ENCODE data around the gene SEMA4D.
A peak's percentile ranks its signal among the peaks of the same experiment; 100 is the strongest.

SEMA4D gene

DNA sequence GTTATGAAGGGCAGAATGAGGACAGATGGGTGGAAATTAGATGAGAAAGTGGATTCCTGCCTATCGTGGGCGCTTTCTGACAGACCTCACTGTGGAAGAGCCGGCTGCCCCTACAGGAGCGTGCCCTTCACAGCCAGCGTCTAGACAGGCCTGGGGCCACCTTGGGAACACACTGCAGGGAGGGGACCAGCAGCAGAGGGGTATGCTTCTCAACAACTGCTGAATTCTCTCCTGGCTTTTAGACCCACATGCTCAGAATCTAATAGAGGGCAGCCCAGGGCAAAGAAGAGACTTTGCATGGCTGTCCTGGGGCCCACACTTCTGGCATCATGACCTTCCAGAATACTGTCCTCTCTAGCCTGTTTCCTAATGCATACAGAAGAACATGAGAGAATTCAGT lies 2.1 kb upstream of the SEMA4D start:
- DNase-seq: no peak

DNA sequence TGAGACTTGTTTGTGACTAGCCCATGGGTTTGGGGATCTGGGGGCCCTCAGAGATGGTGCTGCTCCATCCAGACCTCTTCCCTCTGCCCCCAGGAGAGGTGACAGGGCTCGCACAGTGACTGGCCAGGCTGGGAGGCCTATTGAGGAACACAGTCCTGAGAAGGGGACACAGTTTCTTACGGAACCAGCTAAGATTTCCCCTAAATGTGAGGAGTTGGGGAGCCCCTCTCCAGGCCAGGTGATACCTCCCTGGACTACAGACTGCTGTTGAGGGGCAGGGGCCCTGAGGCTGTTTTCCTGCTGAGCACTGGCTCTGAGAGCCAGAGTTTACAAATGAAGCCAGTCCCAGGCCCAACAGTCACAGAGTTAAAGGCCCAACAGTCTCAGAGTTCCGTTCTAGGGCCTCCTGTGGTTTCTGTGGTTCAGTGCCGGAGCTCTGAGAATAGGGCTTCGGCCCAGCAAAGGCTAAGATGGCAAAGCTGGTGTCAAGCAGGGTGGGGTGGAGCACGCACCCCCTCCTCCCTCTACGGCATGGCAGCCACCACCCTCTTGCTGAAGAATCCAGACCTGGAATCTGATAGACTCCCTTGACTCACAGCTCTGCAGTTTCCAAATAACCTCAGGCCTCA lies 1.1 kb upstream of the SEMA4D start:
- no peak for DNase-seq

DNA sequence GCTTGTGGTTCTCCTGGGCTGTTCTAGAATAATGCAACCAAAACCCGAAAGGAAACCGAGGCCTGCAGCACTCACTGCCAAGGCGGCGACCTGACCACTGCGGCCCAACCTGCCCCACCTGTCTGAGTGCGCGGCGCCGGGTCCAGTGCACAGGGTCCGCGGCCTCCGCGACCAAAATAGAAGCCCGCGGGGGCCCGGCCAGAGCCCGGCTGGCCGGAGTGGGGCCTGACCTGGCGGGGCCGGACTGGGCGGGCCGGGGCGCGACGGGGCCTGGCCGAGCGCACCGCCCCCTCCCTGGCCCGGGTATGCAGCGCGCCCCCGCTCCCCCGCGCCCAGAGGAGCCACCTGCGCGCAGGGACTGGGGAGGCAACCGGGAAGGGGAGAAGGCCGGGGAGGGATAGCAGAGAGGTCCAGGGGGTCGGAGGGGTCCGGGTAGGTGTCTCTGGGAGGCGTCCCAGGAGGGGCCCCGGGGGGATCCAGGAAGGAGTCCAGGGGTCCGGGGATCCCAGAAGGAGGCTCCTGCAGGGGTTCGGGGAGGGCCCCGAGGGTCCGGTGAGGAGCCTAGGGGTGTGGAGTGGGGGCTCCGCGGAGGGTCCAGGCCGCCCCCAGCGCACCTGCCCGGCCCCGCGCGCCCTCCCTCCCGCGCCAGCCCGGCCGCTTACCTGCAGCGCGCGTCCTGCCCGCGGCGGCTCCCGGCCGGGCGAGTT lies 503 bp downstream of the SEMA4D start:
- DNase-seq: peak; percentile 26

DNA sequence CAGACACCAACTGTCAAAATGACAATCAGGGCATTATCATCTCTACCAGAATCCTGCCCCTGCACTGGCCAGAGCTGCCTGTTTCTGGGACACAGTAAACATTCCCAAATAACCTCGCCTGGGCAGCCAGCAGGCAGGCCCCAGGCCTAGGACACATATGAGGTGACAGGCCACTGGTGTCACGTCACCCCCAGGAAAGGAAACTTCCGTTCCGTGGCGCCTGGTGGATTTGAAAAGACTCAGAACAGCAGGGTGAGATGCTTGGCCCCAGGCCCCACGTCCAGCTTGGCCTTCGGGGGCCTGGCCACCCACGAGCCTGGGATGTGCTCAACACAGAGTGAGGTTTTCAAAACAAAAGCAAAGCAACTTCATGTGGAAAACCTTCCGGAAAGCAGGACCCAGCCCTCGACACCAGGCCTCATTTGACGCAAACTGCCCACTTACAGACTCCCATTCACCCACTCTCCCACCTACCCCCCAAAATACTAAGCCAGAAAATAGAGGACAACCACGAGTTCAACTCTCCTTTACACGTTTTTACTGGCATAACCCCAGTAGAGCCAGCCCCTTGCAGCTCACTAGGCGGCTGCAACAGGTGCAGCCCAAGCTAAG lies 1.2 kb downstream of the SEMA4D start:
- no peak for DNase-seq

DNA sequence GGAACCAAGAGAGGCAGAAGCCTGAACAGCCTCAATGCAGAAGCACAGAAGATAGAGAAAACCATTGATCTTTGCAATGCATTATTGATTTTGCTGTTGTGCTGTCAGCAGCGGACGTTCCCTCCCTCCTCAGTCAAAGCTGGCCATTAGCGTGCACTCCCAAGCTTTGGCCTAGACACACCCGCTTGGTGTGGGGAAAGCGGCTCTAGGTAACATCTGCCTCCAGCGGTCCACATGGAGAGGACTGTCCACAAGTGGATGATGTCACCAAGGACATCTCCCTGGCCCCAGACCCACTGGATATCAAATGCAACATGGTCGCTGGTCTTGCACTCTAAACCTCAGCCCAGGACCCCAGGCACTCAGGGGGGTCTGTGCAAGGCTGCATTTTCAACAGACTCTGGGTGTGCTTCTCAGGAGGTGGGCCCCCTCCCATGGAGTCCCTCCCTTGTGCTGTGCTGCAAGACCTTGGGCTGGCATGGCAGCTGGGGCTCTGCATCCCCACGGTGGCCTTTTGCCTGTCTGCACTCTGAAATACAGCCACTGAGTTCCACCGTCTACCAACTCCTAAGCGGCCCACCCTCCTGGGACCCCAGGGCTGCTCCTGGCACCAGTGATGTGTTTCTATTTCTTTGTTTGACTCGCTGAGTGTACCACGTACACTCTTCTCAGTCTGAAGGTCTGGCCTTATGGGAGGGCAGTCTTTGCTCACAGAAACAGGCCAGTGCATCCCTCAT lies 1.9 kb downstream of the SEMA4D start:
- no peak for DNase-seq

DNA sequence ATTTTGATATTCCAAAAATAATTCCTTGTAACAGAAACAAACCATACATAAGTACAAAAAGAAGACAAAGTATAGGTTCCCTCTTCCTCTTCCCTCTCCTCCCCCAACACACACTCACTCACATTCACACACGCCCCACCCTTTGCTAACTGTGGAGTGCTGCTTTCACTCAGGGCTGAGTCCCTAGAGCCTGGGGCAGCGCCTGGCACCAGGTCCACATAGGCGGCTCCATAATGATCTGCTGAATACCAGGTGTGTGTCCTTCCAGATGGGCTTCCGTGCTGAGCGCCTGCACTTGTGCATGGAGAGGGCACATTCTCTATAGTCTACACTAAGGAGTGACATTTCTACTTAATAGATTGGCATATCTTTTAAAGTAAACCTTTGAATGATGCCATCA lies 3.7 kb downstream of the SEMA4D start:
- DNase-seq: no peak

DNA sequence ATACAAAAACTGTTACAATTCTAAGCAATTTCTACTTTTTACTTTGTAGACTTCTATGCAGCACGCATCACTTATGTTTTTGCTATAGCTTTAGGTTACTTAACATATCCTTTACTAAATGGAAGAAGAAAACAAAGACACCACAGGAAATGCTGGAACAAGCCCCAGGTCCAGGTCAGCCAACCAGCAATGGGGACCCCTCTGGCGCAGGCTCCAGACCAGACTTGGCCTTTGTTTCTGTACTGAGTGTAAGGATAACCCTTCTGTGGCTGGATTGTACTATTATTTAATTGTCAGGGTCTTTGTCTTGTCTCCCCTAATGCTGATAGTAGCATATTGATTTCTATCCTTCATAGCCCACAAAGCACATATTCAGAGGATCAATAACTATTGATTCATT lies 4.2 kb downstream of the SEMA4D start:
- DNase-seq: no peak

DNA sequence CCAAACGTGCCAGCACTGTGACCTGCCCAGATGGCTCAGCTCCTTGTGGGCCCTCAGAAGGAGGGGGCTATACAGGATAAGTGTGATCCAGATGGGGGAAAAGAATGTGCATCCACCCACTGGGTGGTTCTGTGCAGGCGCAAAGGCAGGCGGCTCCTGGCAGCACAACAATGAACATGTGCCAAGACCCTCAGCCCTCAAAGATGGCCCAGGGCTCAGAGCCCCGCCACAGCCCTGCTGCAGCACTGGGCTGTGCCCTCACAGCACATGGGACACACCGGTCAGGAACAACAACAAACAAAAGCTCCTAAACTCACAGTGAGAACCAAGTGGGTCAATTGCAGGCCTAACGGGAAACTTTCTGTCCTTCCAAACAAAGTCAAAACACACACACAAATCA lies 4.7 kb downstream of the SEMA4D start:
- no peak for DNase-seq

DNA sequence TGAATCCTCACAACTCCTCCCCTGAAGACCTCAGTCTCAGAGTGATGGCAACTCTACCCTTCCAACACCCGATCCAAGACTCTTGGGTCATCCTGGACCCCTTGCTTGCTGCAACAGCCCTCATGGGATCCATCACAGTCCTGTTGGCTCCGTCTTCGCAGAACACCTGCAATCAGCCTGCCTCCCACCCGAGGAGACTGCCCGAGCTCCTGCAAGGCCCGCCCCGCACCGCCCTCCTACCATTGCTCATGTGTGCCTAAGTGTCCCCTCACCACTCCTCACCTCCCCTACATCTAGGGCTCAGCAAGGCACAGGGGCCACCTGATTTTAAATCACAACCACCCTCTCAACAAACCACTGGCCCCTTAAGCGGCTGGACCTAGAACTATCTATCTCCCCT lies 5.3 kb downstream of the SEMA4D start:
- DNase-seq: no peak

DNA sequence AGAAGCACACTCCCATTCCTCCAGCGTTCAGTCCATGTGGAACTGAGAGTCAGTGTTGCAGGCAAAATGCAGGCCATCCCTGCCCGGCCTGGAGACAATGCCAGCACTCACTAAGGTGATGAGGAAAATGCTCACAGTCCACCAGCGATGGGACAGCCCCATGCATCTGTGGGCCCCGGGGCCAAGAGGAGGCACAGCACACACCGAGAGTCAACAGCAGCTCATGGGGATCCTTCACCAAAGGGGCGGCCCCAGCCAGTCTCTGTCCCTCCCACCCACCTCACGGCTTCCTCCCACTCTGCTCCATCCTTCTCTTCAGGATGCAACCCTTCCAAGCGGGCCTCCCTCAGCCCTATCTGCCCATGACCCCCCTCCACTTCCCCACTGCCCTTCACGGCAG lies 6.2 kb downstream of the SEMA4D start:
- no peak for DNase-seq

DNA sequence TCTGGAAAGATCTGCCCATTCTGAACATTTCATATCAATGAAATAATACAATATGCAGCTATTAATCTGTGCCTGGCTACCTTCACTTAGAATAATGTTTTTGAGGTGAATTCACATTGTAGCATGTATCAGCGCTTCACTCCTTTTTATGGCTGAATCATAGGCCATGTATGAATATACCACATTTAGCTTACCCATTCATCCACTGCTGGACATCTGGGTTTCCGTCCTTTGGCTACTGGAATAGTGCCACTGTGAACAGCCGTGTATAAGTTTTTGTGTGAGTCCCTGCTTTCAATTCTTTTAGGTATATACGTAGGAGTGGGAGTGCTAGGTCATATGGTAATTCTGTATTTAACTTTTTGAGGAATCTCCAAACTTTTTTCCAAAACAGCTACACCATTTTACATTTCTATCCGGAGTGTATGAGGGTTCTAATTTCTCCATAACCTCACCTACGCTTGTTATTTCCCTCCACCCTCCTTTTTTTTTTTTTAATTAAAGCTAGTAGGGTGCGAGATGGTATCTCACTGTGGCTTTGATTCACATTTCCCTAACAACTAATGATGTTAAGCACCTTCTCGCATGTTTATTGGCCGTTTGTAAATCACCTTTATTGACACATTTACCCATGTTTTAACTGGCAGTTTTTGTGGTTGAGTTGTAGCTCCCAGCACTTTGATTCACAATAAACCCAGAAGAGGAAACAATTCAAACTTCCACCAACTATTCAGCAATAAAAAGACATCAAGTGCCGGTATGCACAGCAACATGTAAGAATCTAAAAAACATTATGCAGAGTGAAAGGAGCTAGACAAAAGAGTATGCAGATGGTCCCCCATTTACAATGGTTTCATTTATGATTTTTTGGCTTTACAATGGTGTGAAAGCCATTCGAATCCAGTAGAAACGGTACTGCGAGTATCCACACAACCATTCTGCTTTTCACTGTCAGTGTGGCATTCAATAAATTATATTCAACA lies 8.1 kb downstream of the SEMA4D start:
- DNase-seq: no peak

DNA sequence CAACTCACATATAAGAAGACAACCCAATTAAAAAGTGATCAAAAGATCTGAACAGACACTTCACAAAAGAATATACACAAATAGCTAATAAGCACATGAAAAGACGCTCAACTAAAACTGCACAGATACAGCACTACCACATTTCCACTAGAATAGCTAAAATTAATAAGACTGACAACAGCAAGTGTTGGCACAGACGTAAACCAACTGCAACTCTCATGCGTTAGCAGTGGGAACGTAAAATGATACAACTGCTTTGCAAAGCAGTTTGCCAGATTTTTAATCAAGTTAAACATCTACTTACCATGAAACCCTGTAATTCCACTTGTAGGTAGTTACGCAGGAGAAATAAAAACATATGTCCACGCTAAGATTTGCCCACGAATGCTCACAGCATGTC lies 9.0 kb downstream of the SEMA4D start:
- DNase-seq: no peak

DNA sequence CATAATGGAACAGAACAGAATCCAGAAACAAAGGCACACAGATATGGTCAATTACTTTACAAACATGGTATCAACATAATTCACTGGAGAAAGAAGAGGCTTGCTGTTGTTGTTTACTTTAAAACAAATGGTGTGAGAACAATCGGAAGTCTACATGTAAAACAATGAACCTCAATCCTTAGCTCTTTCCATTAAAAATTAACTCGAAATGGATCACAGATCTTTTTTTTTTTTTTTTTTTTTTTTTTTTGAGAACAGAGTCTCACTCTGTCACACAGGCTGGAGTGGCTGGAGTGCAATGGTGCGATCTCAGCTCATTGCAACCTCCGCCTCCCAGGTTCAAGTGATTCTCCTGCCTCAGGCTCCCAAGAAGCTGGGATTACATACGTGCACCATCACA lies 9.8 kb downstream of the SEMA4D start:
- no peak for DNase-seq

DNA sequence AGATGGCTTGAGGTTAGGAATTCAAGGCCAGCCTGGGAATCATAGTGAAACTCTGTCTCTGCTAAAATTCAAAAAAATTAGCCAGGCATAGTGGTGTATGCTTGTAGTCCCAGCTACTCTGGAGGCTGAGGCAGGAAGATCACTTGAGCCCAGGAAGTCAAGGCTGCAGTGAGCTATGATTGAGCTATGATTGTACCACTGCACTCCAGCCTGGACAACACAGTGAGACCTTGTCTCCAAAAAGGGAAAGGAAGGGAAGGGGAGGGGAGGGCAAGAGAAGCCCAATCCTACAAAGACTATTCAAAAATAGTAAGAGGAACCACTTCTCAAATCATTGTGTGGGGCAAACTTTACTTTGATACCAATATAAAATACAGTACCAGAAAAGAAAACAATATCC lies 11.2 kb downstream of the SEMA4D start:
- no peak for DNase-seq

DNA sequence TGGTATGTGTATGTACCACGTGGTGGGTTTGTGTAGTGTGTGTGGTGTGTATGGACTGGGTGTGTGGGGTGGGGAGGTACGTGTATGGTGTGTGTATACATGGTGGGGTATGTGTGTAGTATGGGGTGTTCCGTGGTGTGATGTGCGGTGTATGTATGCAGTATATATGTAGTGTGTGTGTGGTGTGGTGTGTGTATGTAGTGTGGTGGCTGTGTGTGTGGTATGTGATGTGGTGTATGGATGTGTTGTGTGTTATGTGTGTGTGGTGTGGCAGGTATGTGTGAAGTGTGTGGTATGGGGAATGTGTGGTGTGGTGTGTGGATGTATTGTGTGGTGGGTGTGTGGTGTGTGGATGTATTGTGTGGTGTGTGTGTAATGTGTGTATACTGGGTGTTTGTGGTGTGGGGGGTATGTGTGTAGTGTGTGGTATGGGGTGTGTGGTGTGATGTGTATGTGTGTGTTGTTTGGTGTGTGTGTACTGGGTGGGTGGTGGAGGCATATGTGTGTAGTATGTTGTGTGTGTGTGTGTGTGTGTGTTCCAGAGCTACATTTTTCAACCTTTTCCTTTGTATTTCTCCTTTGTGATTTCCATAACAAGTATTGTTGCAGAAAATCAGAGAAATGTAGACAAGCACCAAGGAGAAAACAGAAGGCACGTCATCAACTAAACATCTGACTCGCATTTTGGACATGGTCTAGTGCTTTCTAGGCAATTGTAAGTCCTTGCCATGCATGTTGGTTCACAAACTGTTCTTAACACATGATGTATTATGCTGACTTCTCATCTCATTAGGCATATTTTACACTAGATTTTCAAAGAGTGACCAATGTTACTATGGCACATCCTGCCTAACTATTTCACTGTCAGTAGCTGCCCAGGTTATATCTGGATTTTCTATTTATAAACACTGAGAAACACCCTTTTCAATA lies 13.2 kb downstream of the SEMA4D start:
- DNase-seq: no peak

DNA sequence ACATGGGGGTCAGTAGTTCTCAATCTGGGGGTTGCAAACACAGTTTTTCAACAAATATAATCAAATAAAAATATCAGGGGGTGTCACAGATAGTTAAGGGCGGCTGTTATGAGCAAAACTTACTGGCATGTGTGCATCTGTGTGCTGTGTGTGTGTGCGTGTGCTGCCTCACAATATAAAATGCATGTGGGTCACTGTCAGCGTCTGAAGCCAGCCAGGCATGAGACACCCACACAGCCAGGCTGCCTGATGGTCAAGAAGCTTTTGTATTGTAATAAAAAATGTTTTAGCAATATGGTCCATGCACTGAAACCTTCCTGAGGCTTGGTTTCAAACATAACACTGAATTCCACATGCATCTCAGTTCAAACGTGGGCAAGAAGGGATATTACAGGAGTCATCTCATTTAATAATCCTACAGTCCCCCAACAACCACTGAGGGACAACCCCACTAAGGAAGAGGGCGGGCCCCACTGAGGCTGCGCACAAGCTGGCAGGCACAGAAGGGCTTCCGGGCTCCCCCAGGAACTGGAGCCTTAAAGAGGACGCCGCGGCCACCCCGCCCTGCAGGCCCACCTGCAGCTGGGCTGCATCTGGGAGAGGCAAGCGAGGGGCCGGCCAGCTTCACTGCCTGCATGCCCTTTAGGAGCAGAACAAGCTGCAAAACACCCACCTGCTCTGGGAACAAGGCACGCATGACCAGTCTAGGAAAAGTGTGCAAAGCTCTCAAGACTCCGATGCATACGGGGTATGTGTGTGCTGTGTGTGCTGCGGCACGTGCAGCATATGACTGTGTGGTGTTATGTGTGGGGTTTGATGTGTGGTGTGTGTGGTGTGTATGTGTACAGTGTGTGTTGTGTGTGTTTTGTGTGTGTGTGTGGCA lies 14.1 kb downstream of the SEMA4D start:
- peak; percentile 59 for DNase-seq

DNA sequence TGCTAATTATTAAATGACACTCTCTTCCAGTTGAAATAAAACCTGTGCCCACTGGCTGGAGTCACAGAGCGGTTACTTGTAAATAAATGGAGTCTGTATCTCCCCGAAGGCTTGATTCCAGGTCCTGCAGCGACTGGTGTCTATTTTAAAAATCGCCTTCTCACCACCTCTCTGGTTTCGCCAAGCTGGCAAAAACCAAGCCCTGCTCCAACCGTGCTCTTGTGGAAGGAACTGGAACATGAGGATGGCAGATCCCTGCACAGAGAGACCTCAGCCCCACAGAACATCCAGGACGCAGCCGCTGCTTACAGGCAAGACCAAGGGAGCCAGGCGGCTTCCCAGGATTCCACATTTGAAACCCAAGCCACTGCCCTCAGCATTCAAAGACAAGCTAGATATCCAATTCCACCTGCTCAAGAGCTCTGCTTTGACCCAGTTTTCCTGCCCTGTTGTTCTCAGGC lies 15.0 kb downstream of the SEMA4D start:
- no peak for DNase-seq

DNA sequence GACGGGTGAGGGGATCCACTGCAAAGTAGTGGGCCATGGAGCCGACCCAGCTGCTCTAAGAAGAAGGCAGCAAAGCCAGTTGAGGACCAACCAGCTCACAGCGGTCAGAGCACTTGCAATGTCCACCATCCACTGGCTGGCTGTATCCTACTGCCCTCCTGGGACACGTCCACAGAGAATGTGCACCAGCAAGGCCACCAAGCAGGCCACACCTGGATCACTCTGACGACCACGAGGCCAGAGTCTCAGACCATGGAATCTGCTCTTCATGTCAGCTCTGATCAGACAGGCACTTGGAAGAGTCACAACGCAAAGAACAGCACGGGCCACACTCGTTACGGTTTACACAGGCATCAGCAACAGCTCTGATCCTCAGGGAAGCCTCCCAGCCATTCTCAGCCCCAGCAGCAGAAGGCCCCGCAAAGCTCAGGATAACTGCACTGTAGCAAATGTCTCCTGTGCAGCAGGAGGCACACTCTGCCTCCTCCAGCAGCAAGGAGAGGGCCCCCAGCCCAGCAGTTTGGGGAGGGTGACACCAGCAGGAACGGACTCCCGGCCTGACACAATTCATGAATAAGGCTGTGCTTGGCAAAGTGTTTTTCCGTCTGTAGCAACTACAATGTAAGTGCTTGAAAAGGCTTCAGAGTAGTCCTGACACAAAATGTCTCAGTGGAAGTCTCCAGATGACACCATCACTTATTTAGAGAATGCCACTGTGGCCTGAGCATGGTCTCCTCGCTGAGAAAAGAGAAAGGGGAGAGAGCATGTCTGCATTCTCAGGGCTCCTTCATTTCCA lies 15.7 kb downstream of the SEMA4D start:
- DNase-seq: no peak

DNA sequence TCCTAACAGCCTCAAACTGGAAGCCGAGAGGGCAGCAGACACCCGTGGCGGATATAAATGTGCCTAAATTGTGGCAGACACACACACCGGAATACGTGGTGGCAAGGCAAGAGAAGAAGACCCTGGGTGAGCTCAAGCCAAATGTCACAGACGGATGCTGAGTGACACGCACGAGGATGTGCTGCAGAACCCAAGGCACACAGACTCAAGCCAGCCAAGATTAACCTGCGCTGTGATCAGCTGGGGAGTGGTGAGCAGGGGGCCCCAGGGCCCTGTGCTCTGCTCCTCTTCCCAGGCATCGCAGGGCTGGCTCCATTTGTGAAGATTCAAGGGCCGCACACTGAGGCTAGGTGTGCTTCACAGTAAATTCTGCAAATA lies 16.4 kb downstream of the SEMA4D start:
- no peak for DNase-seq

All from activated gamma-delta T cell (primary cell).